Measurements from ENCODE around the gene FGD5.

GRCh38 chr3:14837878-14838258 lies 19.1 kb downstream of the FGD5 start:
- TF ChIP-seq POLR2A (IDR thresholded peaks at IDR 0.05) (no peak), POLR2AphosphoS5 (IDR thresholded peaks at IDR 0.05) (peak in 1 of 3 donors; percentile 33)
